K562 (cell line): Measurements from ENCODE around the gene LY6G6C. TPM values are rescaled to one million over a fixed set of nuclear protein-coding genes. Genes with fewer than 3 reads are reported as not detected.

Experiments used
- ARID2 ChIP-seq: fragments of 450-650 bp; IDR thresholded peaks from 2 replicates; pipeline ENCODE4 v1.6.1; 2017; ENCODE audit warnings: antibody characterized with exemption, mild to moderate bottlenecking
- CC2D1A ChIP-seq: fragments of 450-650 bp; IDR thresholded peaks from 2 replicates; pipeline ENCODE4 v1.6.1; 2017; ENCODE audit warnings: mild to moderate bottlenecking
- CHD4 ChIP-seq: fragments of 200-600 bp; sonication (generic); IDR thresholded peaks from 3 replicates; pipeline ENCODE4 v1.6.1; 2012; ENCODE audit warnings: low read depth, mild to moderate bottlenecking, mixed read lengths, low read length, inconsistent platforms; ENCODE audit not compliant: insufficient read depth, insufficient replicate concordance, poor library complexity, severe bottlenecking
- DNMT1 ChIP-seq: fragments of 450-650 bp; IDR thresholded peaks from 2 replicates; pipeline ENCODE4 v1.6.1; 2016; ENCODE audit warnings: antibody characterized with exemption, mild to moderate bottlenecking
- FOS ChIP-seq: IDR thresholded peaks from 3 replicates; pipeline ENCODE4 v1.6.1; 2011; ENCODE audit not compliant: insufficient read length; ENCODE audit errors: extremely low read depth
- HDAC8 ChIP-seq: fragments of 450-650 bp; IDR thresholded peaks from 2 replicates; pipeline ENCODE4 v1.6.1; 2016; ENCODE audit warnings: mild to moderate bottlenecking, missing genetic modification characterization, moderate library complexity, missing compliant biosample characterization
- JUNB ChIP-seq: fragments of 450-650 bp; formaldehyde crosslinking; conservative IDR thresholded peaks from 2 replicates; pipeline ENCODE4 v1.4.0; 2020; ENCODE audit warnings: mild to moderate bottlenecking
- KLF16 ChIP-seq: IDR thresholded peaks from 2 replicates; pipeline ENCODE4 v1.6.1; 2016; ENCODE audit warnings: antibody characterized with exemption
- OTX1 ChIP-seq: fragments of 450-650 bp; formaldehyde crosslinking; IDR thresholded peaks from 2 replicates; pipeline ENCODE4 v1.4.0; 2022; ENCODE audit warnings: mild to moderate bottlenecking
- PRPF4 ChIP-seq: fragments of 200-400 bp; formaldehyde crosslinking; IDR thresholded peaks from one replicate; pipeline ENCODE4 v1.6.1; 2017; ENCODE audit warnings: low read length, low read depth, mild to moderate bottlenecking; ENCODE audit not compliant: insufficient read depth, poor library complexity, severe bottlenecking
- RAD51 ChIP-seq: fragments of 450-650 bp; IDR thresholded peaks from 2 replicates; pipeline ENCODE4 v1.7.1; 2016; ENCODE audit warnings: low read depth, mild to moderate bottlenecking, borderline replicate concordance
- SMAD4 ChIP-seq: fragments of 250-450 bp; sonication (Bioruptor Pico); conservative IDR thresholded peaks from 2 replicates; pipeline ENCODE4 v1.8.0; 2021; ENCODE audit warnings: inconsistent platforms, mild to moderate bottlenecking, moderate library complexity
- TAL1 ChIP-seq: fragments of 450-650 bp; IDR thresholded peaks from 2 replicates; pipeline ENCODE4 v1.6.1; 2016; ENCODE audit warnings: mild to moderate bottlenecking
- ZNF165 ChIP-seq: fragments of 250-450 bp; sonication (Bioruptor Pico); IDR thresholded peaks from 2 replicates; pipeline ENCODE4 v1.4.0; 2020; ENCODE audit warnings: borderline replicate concordance
- polyA plus RNA-seq, 8 experiments: library from polyadenylated mRNA; depleted of rRNA in 4 of 8; stranded (reverse) in 5 of 8; unstranded in 3 of 8; fragments of >200 nt; fragmentation: Nextera tagmentation in 2 of 8; fragmentation: Illumina TruSeq in 1 of 8; extraction: Ambion mirVana in 2 of 8; extraction: Trizol in 1 of 8; gene quantifications; 2 replicates each; pipeline versions ENCODE4 v1.2.1 to v1.2.3, GENCODE V29; 2011 to 2014; ENCODE audit warnings: inconsistent platforms in 1 of 8, missing spikeins in 1 of 8
- total RNA-seq, 7 experiments: library from RNA; depleted of rRNA in 6 of 7; stranded (reverse); fragments of >200 nt in 6 of 7; fragmentation: Illumina TruSeq in 2 of 7; extraction: Trizol in 2 of 7; gene quantifications; 2 replicates each; pipeline versions ENCODE4 v1.2.1 to v1.2.3, GENCODE V29; 2011 to 2021; ENCODE audit warnings: low replicate concordance in 1 of 7
- TF ChIP-seq, protein P1 (sequence below): fragments of 150-350 bp; IDR thresholded peaks from 2 replicates; pipeline ENCODE4 v1.6.1; 2014; ENCODE audit warnings: low read depth, mild to moderate bottlenecking, low read length, borderline replicate concordance
- TF ChIP-seq, protein P2 (sequence below): fragments of 250-450 bp; sonication (Bioruptor Pico); IDR thresholded peaks from 2 replicates; pipeline ENCODE4 v1.8.0; 2021; ENCODE audit warnings: borderline replicate concordance, mild to moderate bottlenecking, moderate library complexity; ENCODE audit not compliant: poor library complexity, severe bottlenecking
- TF ChIP-seq, protein P3 (sequence below), 2 experiments: fragments of 150-350 bp in 1 of 2; IDR thresholded peaks; 2 replicates each; pipeline ENCODE4 v1.6.1; 2012 to 2016; ENCODE audit warnings: low read depth in 2 of 2, low read length in 2 of 2, mild to moderate bottlenecking in 1 of 2, moderate library complexity in 1 of 2
- TF ChIP-seq, protein P4 (sequence below): sonication (generic); formaldehyde crosslinking; IDR thresholded peaks from 2 replicates; pipeline ENCODE4 v1.8.0; 2022; ENCODE audit warnings: mild to moderate bottlenecking, low read depth, missing genetic modification reagents

Gene LY6G6C
- total and polyA plus RNA-seq, 9 of the 15 experiments (the other 6 are each of a cell fraction or from before 2014, with no cell fraction given) = 0.06 to 0.20 TPM; not detected in 7

DNA sequence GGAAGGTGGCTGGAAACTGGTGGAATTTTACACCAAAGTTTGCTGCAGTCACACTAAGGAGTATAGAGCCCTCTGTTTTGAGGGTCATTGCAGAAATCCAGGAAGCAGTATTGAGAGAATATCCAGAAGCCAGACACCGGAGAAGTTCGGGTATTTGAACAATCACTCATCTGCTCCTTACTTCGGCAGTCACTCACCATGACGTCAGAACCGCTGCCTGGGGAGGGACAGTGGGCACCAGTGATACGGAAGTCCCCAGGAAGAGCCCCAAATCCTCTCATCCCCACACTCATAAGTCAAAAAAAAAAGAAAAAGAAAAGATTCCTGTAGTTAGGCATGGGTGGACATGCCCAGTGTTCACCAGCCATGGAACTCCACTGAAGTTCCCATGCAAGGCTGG, 44.6 kb downstream of the LY6G6C start (continued):
- 0 out of 2 replicates have a peak, but pooled peaks have one; percentile 31 for TF ChIP-seq CC2D1A
- TF ChIP-seq KLF16 = no peak
- TF ChIP-seq, protein P1, sequence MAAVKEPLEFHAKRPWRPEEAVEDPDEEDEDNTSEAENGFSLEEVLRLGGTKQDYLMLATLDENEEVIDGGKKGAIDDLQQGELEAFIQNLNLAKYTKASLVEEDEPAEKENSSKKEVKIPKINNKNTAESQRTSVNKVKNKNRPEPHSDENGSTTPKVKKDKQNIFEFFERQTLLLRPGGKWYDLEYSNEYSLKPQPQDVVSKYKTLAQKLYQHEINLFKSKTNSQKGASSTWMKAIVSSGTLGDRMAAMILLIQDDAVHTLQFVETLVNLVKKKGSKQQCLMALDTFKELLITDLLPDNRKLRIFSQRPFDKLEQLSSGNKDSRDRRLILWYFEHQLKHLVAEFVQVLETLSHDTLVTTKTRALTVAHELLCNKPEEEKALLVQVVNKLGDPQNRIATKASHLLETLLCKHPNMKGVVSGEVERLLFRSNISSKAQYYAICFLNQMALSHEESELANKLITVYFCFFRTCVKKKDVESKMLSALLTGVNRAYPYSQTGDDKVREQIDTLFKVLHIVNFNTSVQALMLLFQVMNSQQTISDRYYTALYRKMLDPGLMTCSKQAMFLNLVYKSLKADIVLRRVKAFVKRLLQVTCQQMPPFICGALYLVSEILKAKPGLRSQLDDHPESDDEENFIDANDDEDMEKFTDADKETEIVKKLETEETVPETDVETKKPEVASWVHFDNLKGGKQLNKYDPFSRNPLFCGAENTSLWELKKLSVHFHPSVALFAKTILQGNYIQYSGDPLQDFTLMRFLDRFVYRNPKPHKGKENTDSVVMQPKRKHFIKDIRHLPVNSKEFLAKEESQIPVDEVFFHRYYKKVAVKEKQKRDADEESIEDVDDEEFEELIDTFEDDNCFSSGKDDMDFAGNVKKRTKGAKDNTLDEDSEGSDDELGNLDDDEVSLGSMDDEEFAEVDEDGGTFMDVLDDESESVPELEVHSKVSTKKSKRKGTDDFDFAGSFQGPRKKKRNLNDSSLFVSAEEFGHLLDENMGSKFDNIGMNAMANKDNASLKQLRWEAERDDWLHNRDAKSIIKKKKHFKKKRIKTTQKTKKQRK = no peak
- no peak; the same call in 1 of the 2 replicates for TF ChIP-seq JUNB (CRISPR knock-in tag)
- peak; percentile 51 for TF ChIP-seq SMAD4 (CRISPR knock-in tag)
- TF ChIP-seq OTX1 (CRISPR knock-in tag) = no peak
- TF ChIP-seq, protein P2, sequence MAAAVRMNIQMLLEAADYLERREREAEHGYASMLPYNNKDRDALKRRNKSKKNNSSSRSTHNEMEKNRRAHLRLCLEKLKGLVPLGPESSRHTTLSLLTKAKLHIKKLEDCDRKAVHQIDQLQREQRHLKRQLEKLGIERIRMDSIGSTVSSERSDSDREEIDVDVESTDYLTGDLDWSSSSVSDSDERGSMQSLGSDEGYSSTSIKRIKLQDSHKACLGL = no peak
- TF ChIP-seq ZNF165 (CRISPR knock-in tag) = no peak
- TF ChIP-seq CHD4 = no peak
- TF ChIP-seq TAL1 = no peak
- no peak for TF ChIP-seq FOS
- TF ChIP-seq, protein P3, sequence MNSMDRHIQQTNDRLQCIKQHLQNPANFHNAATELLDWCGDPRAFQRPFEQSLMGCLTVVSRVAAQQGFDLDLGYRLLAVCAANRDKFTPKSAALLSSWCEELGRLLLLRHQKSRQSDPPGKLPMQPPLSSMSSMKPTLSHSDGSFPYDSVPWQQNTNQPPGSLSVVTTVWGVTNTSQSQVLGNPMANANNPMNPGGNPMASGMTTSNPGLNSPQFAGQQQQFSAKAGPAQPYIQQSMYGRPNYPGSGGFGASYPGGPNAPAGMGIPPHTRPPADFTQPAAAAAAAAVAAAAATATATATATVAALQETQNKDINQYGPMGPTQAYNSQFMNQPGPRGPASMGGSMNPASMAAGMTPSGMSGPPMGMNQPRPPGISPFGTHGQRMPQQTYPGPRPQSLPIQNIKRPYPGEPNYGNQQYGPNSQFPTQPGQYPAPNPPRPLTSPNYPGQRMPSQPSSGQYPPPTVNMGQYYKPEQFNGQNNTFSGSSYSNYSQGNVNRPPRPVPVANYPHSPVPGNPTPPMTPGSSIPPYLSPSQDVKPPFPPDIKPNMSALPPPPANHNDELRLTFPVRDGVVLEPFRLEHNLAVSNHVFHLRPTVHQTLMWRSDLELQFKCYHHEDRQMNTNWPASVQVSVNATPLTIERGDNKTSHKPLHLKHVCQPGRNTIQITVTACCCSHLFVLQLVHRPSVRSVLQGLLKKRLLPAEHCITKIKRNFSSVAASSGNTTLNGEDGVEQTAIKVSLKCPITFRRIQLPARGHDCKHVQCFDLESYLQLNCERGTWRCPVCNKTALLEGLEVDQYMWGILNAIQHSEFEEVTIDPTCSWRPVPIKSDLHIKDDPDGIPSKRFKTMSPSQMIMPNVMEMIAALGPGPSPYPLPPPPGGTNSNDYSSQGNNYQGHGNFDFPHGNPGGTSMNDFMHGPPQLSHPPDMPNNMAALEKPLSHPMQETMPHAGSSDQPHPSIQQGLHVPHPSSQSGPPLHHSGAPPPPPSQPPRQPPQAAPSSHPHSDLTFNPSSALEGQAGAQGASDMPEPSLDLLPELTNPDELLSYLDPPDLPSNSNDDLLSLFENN (IDR thresholded peaks at IDR 0.05; ENCODE audit: low read depth in 2 of 2, low read length in 2 of 2) = no peak
- no peak for TF ChIP-seq DNMT1
- no peak for TF ChIP-seq HDAC8
- no peak for TF ChIP-seq PRPF4
- no peak for TF ChIP-seq RAD51
- 0 out of 2 replicates have a peak, but pooled peaks have one; percentile 7 for TF ChIP-seq ARID2
- TF ChIP-seq, protein P4, sequence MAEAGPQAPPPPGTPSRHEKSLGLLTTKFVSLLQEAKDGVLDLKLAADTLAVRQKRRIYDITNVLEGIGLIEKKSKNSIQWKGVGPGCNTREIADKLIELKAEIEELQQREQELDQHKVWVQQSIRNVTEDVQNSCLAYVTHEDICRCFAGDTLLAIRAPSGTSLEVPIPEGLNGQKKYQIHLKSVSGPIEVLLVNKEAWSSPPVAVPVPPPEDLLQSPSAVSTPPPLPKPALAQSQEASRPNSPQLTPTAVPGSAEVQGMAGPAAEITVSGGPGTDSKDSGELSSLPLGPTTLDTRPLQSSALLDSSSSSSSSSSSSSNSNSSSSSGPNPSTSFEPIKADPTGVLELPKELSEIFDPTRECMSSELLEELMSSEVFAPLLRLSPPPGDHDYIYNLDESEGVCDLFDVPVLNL (CRISPR knock-in tag) = 0 out of 2 replicates have a peak, but pooled peaks have one; percentile 2
